ENCODE results near the gene CHPF2. TPM values are rescaled to one million over a fixed set of nuclear protein-coding genes. Genes with fewer than 3 reads are reported as not detected.

The CHPF2 gene
- total and polyA plus RNA-seq, 2 donors: 23.0 to 25.2 TPM

- DNase-seq (ENCODE audit: extremely low spot score): no peak
- WGBS: 86% methylated on average over 12 of the region's 12 CpGs
- Histone ChIP-seq H3K4me1 (ENCODE audit: insufficient read depth) (no peaks in the 10 kb centered on the region), H3K36me3 (ENCODE audit: insufficient read depth) (no peaks in the 10 kb centered on the region), H3K4me3 (ENCODE audit: low read depth, low read length) (no peak overlapping the region), H3K27ac (ENCODE audit: low read depth) (no peak overlapping the region)
Observed at GRCh38 chr7:151278949-151279348, 46.7 kb downstream of the CHPF2 start.

GRCh38 chr7:151279868-151280267, 47.6 kb downstream of the CHPF2 start:
- no peak for DNase-seq (ENCODE audit: extremely low spot score)
- H3K4me3 ChIP-seq (ENCODE audit: low read depth, low read length): no peak overlapping the region
- H3K4me1 ChIP-seq (ENCODE audit: insufficient read depth): no peaks in the 10 kb centered on the region
- WGBS: 92% methylated on average over 5 of the region's 5 CpGs
- no peaks in the 10 kb centered on the region for H3K36me3 ChIP-seq (ENCODE audit: insufficient read depth)
- H3K27ac ChIP-seq (ENCODE audit: low read depth): no peak overlapping the region

- H3K4me3 ChIP-seq (ENCODE audit: low read depth, low read length): no peak overlapping the region
- no peaks in the 10 kb centered on the region for H3K4me1 ChIP-seq (ENCODE audit: insufficient read depth)
- DNase-seq (ENCODE audit: extremely low spot score): no peak
- no peaks in the 10 kb centered on the region for H3K36me3 ChIP-seq (ENCODE audit: insufficient read depth)
- H3K27ac ChIP-seq (ENCODE audit: low read depth): no peak overlapping the region
- WGBS: 92% methylated on average over 9 of the region's 9 CpGs
Observed at GRCh38 chr7:151280388-151281019, 48.2 kb downstream of the CHPF2 start.

GRCh38 chr7:151281686-151282085, 49.4 kb downstream of the CHPF2 start:
- no peaks in the 10 kb centered on the region for H3K36me3 ChIP-seq (ENCODE audit: insufficient read depth)
- WGBS: 66% methylated on average over 6 of the region's 6 CpGs
- no peak overlapping the region for H3K4me3 ChIP-seq (ENCODE audit: low read depth, low read length)
- no peaks in the 10 kb centered on the region for H3K4me1 ChIP-seq (ENCODE audit: insufficient read depth)
- DNase-seq (ENCODE audit: extremely low spot score): no peak
- no peak overlapping the region for H3K27ac ChIP-seq (ENCODE audit: low read depth)

- no peaks in the 10 kb centered on the region for H3K36me3 ChIP-seq (ENCODE audit: insufficient read depth)
- WGBS: 67% methylated on average over 8 of the region's 8 CpGs
- no peak overlapping the region for H3K27ac ChIP-seq (ENCODE audit: low read depth)
- no peak overlapping the region for H3K4me3 ChIP-seq (ENCODE audit: low read depth, low read length)
- DNase-seq (ENCODE audit: extremely low spot score): no peak
- no peaks in the 10 kb centered on the region for H3K4me1 ChIP-seq (ENCODE audit: insufficient read depth)
Observed at GRCh38 chr7:151282111-151282510, 49.8 kb downstream of the CHPF2 start.

- no peak overlapping the region for H3K27ac ChIP-seq (ENCODE audit: low read depth)
- H3K4me1 ChIP-seq (ENCODE audit: insufficient read depth): no peaks in the 10 kb centered on the region
- H3K36me3 ChIP-seq (ENCODE audit: insufficient read depth): no peaks in the 10 kb centered on the region
- WGBS: 91% methylated on average over 2 of the region's 2 CpGs
- no peak for DNase-seq (ENCODE audit: extremely low spot score)
- no peak overlapping the region for H3K4me3 ChIP-seq (ENCODE audit: low read depth, low read length)
Observed at GRCh38 chr7:151283302-151283701, 51.0 kb downstream of the CHPF2 start.

GRCh38 chr7:151286148-151286547, 53.9 kb downstream of the CHPF2 start:
- DNase-seq (ENCODE audit: extremely low spot score): no peak
- H3K27ac ChIP-seq (ENCODE audit: low read depth): no peak overlapping the region
- no peaks in the 10 kb centered on the region for H3K36me3 ChIP-seq (ENCODE audit: insufficient read depth)
- 20% methylated on average over 2 of the region's 2 CpGs for WGBS
- no peaks in the 10 kb centered on the region for H3K4me1 ChIP-seq (ENCODE audit: insufficient read depth)
- no peak overlapping the region for H3K4me3 ChIP-seq (ENCODE audit: low read depth, low read length)

Other genes with a start within 250 kb of the CHPF2 start
- gene NOS3, start 241.5 kb upstream of the CHPF2 start, total RNA-seq: 6.0 TPM
- 15.8 TPM for gene NOS3, start 241.5 kb upstream of the CHPF2 start, polyA plus RNA-seq
- gene ATG9B, start 208.0 kb upstream of the CHPF2 start, total RNA-seq: not detected
- gene ATG9B, start 208.0 kb upstream of the CHPF2 start, polyA plus RNA-seq: 0.32 TPM
- 17.1 TPM for gene ABCB8, start 204.0 kb upstream of the CHPF2 start, total RNA-seq
- 19.4 TPM for gene ABCB8, start 204.0 kb upstream of the CHPF2 start, polyA plus RNA-seq
- gene ASIC3, start 184.0 kb upstream of the CHPF2 start, total RNA-seq: 1.1 TPM
- gene ASIC3, start 184.0 kb upstream of the CHPF2 start, polyA plus RNA-seq: 2.0 TPM
- 6.7 TPM for gene CDK5, start 174.6 kb upstream of the CHPF2 start, total RNA-seq
- 9.4 TPM for gene CDK5, start 174.6 kb upstream of the CHPF2 start, polyA plus RNA-seq
- gene SLC4A2, start 172.9 kb upstream of the CHPF2 start, total RNA-seq: 30.6 TPM
- gene SLC4A2, start 172.9 kb upstream of the CHPF2 start, polyA plus RNA-seq: 107 TPM
- 42.4 TPM for gene FASTK, start 151.7 kb upstream of the CHPF2 start, total RNA-seq
- 87.8 TPM for gene FASTK, start 151.7 kb upstream of the CHPF2 start, polyA plus RNA-seq
- 9.7 TPM for gene TMUB1, start 149.0 kb upstream of the CHPF2 start, total RNA-seq
- 51.9 TPM for gene TMUB1, start 149.0 kb upstream of the CHPF2 start, polyA plus RNA-seq
- gene AGAP3, start 146.0 kb upstream of the CHPF2 start, total RNA-seq: 25.5 TPM
- gene AGAP3, start 146.0 kb upstream of the CHPF2 start, polyA plus RNA-seq: 77.0 TPM
- not detected for gene GBX1, start 64.8 kb upstream of the CHPF2 start, total RNA-seq
- gene GBX1, start 64.8 kb upstream of the CHPF2 start, polyA plus RNA-seq: not detected
- gene ASB10, start 45.2 kb upstream of the CHPF2 start, total RNA-seq: not detected
- gene ASB10, start 45.2 kb upstream of the CHPF2 start, polyA plus RNA-seq: not detected
- gene H2BK1, start 22.0 kb upstream of the CHPF2 start, total RNA-seq: not detected
- gene H2BK1, start 22.0 kb upstream of the CHPF2 start, polyA plus RNA-seq: not detected
- gene ABCF2, start 5.3 kb upstream of the CHPF2 start, total RNA-seq: 14.1 TPM
- 29.6 TPM for gene ABCF2, start 5.3 kb upstream of the CHPF2 start, polyA plus RNA-seq
- 33.2 TPM for gene SMARCD3, start 16.2 kb downstream of the CHPF2 start, total RNA-seq
- gene SMARCD3, start 16.2 kb downstream of the CHPF2 start, polyA plus RNA-seq: 47.8 TPM
- 41.4 TPM for gene NUB1, start 109.3 kb downstream of the CHPF2 start, total RNA-seq
- 45.6 TPM for gene NUB1, start 109.3 kb downstream of the CHPF2 start, polyA plus RNA-seq
- 6.8 TPM for gene WDR86, start 177.6 kb downstream of the CHPF2 start, total RNA-seq
- 4.2 TPM for gene WDR86, start 177.6 kb downstream of the CHPF2 start, polyA plus RNA-seq
- 0.16 TPM for gene CRYGN, start 207.7 kb downstream of the CHPF2 start, total RNA-seq
- 0.67 TPM for gene CRYGN, start 207.7 kb downstream of the CHPF2 start, polyA plus RNA-seq